Right atrium auricular region (tissue), 2 donors: Measurements from ENCODE around the gene KCTD5. TPM values are rescaled to one million over a fixed set of nuclear protein-coding genes. Genes with fewer than 3 reads are reported as not detected.
A peak's percentile ranks its signal among the peaks of the same experiment; 100 is the strongest.
"Not testable (repeated sequence)": the region's sequence is repeated elsewhere in the genome, so short reads cannot be mapped to it uniquely, and the experiment has no call there.

ENCODE experiments used
- DNase-seq: peaks from one replicate; pipeline ENCODE4 v3.0.0-alpha.2; 2019; ENCODE audit warnings: low spot score
- H3K27ac ChIP-seq, 2 donors: fragments of 200-600 bp; sonication (generic); 1 replicate in 1 of 2; 2 replicates in 1 of 2; pipeline ENCODE4 v1.5.1; 2016 to 2019
- H3K27me3 ChIP-seq, 2 donors: fragments of 200-600 bp; sonication (generic); one replicate each; pipeline versions ENCODE4 v1.5.1 to v1.6.0; 2017 to 2019
- H3K36me3 ChIP-seq: fragments of 200-600 bp; sonication (generic); one replicate; pipeline ENCODE4 v1.5.1; 2016
- H3K4me1 ChIP-seq, 2 donors: fragments of 200-600 bp; sonication (generic); one replicate each; pipeline versions ENCODE4 v1.5.1 to v1.6.0; 2017 to 2019
- H3K4me3 ChIP-seq, 2 donors: fragments of 200-600 bp; sonication (generic); 1 replicate in 1 of 2; 2 replicates in 1 of 2; pipeline ENCODE4 v1.5.1; 2017 to 2019; ENCODE audit warnings: mild to moderate bottlenecking in 1 of 2, moderate library complexity in 1 of 2
- H3K9me3 ChIP-seq, 2 donors: fragments of 200-600 bp; sonication (generic); one replicate each; pipeline ENCODE4 v1.5.1; 2019
- CTCF ChIP-seq, 2 donors: fragments of 200-600 bp; sonication (generic); IDR thresholded peaks; one replicate each; pipeline ENCODE4 v1.5.1; 2019; ENCODE audit warnings: antibody characterized with exemption in 2 of 2
- total RNA-seq, 2 donors: library from RNA; depleted of rRNA; stranded (reverse); fragments of >200 nt; gene quantifications; one replicate each; pipeline ENCODE4 v1.1.0, GENCODE V29; 2016

The KCTD5 gene
- total RNA-seq, 2 donors from 2014 or later, result 12.5 to 15.6 TPM

- not testable (repeated sequence) for H3K27ac ChIP-seq, H3K27me3 ChIP-seq, DNase-seq, H3K4me3 ChIP-seq, H3K9me3 ChIP-seq
- peak in 1 of 2 donors; percentile 13 for TF ChIP-seq CTCF (IDR thresholded peaks at IDR 0.05)
- Histone ChIP-seq H3K36me3 (peaks cover 13% of the 10 kb centered on the region), H3K4me1 (peaks cover 0 to 26% of the 10 kb centered on the region in 2 donors)
Observed at GRCh38 chr16:2671193-2671592, 11.1 kb upstream of the KCTD5 start.

DNA sequence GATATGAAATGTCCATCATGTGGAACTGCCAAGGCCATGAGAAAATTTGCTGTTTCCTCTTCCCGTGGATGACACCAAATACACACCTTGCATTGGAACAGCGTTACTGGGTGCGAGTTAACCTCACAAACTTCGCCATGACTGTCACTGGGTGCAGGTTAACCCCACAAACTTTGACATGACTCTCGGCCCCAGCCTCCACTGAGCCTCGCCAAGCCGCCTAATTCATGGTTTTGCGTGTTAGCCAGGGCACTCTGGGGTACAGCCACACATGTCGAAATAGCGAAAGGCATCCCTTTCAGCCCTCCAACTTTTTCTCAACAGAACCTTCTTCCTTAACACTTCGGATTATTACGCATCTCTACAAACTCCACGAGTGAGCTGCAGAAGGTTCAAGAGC is 10.6 kb upstream of the KCTD5 start:
- Histone ChIP-seq H3K27me3 (no peaks in the 10 kb centered on the region), H3K27ac (no peak overlapping the region), H3K4me3 (peak overlapping the region in 1 of 2 donors; percentile 71), H3K36me3 (peaks cover 13% of the 10 kb centered on the region), H3K4me1 (peaks cover 0 to 26% of the 10 kb centered on the region in 2 donors), H3K9me3 (no peaks in the 10 kb centered on the region)
- DNase-seq, result no peak
- no peak for TF ChIP-seq CTCF (IDR thresholded peaks at IDR 0.05)

- no peaks in the 10 kb centered on the region for H3K9me3 ChIP-seq
- H3K27me3 ChIP-seq, result no peaks in the 10 kb centered on the region
- H3K27ac ChIP-seq, result peak overlapping the region; percentile 68 to 80
- peak overlapping the region; percentile 47 to 71 for H3K4me3 ChIP-seq
- peak; percentile 94 for DNase-seq
- H3K4me1 ChIP-seq, result peaks cover 0 to 26% of the 10 kb centered on the region in 2 donors
- TF ChIP-seq CTCF (IDR thresholded peaks at IDR 0.05), result no peak
- peaks cover 7% of the 10 kb centered on the region for H3K36me3 ChIP-seq
Observed at GRCh38 chr16:2673066-2673999, 9.0 kb upstream of the KCTD5 start.

DNA sequence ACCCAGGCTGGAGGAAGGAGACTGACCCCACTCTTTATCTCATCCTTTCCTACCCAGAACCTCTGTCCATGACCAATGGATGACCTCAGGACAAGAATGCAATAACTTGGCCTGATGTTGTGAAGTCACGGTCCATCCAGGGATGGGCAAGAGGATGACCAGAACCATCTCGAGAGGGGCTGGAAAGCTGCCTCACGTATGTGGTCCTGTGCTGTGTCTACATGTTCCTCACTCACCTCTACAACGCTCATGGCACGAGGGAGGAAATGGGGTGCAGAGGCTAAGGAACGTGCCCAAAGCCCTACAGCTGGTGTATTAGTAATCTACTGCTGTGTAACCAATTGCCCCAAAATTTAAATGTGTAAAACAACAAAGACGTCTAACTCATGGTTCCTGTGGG is 7.3 kb upstream of the KCTD5 start:
- DNase-seq, result no peak
- no peak overlapping the region for H3K4me3 ChIP-seq
- no peaks in the 10 kb centered on the region for H3K36me3 ChIP-seq
- H3K27ac ChIP-seq, result no peak overlapping the region
- peaks cover 0 to 19% of the 10 kb centered on the region in 2 donors for H3K4me1 ChIP-seq
- H3K9me3 ChIP-seq, result no peaks in the 10 kb centered on the region
- no peak for TF ChIP-seq CTCF (IDR thresholded peaks at IDR 0.05)
- H3K27me3 ChIP-seq, result no peaks in the 10 kb centered on the region

DNA sequence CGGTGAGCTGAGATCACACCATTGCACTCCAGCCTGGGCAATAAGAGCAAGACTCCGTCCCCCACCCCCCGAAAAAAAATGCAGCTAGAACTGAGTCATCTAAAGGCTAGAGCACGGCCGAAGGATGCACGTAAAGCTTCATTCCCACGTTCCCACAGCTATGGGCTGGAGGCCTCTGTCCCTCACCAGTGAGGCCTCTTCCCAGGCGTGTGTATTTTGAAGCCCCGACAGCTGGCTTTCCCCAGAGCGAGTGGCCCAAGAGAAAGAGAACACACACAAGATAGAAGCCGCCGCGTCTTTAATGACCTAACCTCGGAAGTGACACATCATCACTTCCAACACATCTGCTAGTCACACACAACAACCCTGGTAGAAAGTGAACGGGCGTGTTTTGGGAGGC is 6.6 kb upstream of the KCTD5 start:
- no peaks in the 10 kb centered on the region for H3K36me3 ChIP-seq
- no peak for TF ChIP-seq CTCF (IDR thresholded peaks at IDR 0.05)
- H3K4me1 ChIP-seq, result peaks cover 0 to 17% of the 10 kb centered on the region in 2 donors
- no peaks in the 10 kb centered on the region for H3K9me3 ChIP-seq
- DNase-seq, result no peak
- H3K27ac ChIP-seq, result no peak overlapping the region
- H3K4me3 ChIP-seq, result no peak overlapping the region
- no peaks in the 10 kb centered on the region for H3K27me3 ChIP-seq

DNA sequence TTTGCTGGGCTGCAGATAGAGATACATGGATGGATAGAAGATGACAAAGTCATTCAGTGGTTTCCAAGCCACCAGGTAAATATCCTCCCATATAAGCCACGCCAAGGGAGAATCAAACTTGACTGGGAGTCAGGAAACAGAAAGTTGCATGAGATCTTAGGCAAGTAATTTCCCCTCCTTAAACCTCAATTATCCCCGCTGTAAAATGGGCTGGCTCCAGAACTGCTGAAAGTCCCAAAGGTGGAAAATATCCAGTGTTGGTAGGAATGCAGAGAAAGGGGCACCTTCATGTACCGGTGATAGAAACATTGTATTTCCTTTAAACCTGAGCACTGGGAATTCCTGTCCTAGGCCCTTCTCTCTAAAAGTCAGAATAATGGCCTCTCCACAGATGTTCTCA is 5.4 kb upstream of the KCTD5 start:
- Histone ChIP-seq H3K4me1 (peaks cover 0 to 18% of the 10 kb centered on the region in 2 donors), H3K27ac (peak overlapping the region in 1 of 2 donors; percentile 52)
- H3K9me3 ChIP-seq, H3K4me3 ChIP-seq, DNase-seq, H3K36me3 ChIP-seq, H3K27me3 ChIP-seq: not testable (repeated sequence)

DNA sequence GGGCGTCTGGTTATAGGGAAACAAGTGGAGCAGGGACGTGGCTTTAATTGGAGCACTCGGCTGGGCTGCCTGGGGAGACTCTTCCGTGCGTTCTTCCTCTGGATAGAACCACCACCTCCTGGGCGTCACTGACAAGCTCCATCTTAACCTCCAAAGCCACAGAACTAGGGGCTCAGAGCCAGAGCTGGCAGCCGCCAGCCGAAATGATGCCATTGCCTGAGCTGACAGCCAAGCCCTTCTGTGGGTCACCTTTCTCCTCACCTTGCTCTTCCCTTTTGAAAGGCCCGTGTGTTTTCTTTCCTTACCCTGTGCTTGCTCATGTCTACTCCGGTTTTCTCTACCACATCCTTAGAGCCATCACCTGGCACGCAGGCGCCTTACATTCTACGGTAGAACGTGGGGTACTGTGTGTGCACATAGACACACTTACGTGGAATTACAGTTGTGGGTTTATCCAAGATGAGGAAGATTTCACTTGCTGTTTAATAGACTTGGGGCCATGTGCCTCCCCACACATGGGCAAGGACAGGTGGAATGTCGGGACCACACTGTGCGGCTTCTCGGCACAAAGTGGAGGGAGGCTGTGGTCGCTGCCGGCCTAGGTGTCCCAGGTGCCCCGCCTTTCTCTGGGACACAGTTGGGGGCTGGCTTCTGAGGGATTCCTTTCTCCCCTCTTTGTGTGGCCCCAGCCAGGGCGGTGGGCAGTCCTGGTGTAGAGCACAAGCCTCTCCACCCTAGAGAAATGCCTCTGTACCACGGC is 3.9 kb upstream of the KCTD5 start:
- not testable (repeated sequence) for H3K4me3 ChIP-seq, H3K27me3 ChIP-seq, H3K36me3 ChIP-seq, H3K9me3 ChIP-seq, DNase-seq, H3K27ac ChIP-seq
- H3K4me1 ChIP-seq, result peaks cover 0 to 18% of the 10 kb centered on the region in 2 donors

DNA sequence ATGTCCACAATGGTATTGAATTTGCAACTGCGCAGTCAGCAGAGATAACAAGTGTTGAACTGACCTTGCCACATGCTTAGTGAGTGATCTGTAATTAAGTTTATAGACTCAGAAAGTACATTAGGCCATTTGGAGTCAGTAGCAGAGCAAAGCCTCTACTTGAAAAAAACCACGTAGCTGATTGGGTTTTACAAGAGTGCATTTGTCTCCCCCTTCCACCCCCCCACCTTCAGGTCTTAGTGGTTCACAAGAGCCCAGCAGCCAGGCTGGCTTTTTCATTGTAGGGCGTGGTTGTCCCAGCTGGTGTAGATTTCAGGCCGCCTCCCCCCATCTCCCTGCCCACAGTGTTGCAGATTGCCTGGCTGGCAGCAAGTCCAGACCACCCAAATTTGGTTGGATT is 2.4 kb upstream of the KCTD5 start:
- not testable (repeated sequence) for H3K27ac ChIP-seq, H3K27me3 ChIP-seq, H3K36me3 ChIP-seq, H3K9me3 ChIP-seq, H3K4me3 ChIP-seq, DNase-seq
- peaks cover 0 to 24% of the 10 kb centered on the region in 2 donors for H3K4me1 ChIP-seq

- H3K27ac ChIP-seq, H3K36me3 ChIP-seq, H3K4me3 ChIP-seq, H3K9me3 ChIP-seq, H3K27me3 ChIP-seq, DNase-seq: not testable (repeated sequence)
- H3K4me1 ChIP-seq, result peaks cover 0 to 24% of the 10 kb centered on the region in 2 donors
Observed at GRCh38 chr16:2680360-2680759, 2.0 kb upstream of the KCTD5 start.
